ENCODE measurements around the gene ZNF503. TPM values are rescaled to one million over a fixed set of nuclear protein-coding genes. Genes with fewer than 3 reads are reported as not detected.

The ZNF503 gene
- total and polyA plus RNA-seq, 4 experiments from 2014 or later, result 0.12 TPM; not detected in 3

GRCh38 chr10:75400771-75401568, 594 bp downstream of the ZNF503 start:
- Histone ChIP-seq H3K4me1 (ENCODE audit: insufficient read depth, low read length) (peaks cover 30% of the 10 kb centered on the region), H3K9me3 (ENCODE audit: control insufficient read depth in 1 of 2, low read length in 2 of 2) (no peaks in the 10 kb centered on the region), H3K27me3 (ENCODE audit: insufficient read depth, low read length) (peaks cover 25% of the 10 kb centered on the region), H3K27ac (ENCODE audit: low read depth, low read length) (no peak overlapping the region), H3K4me3 (ENCODE audit: low read length in 2 of 2) (peak overlapping the region; percentile 36 to 66), H3K36me3 (ENCODE audit: insufficient read depth, low read length) (no peaks in the 10 kb centered on the region)
- intact Hi-C loops (cut with micrococcal nuclease), result loop anchor here (5.0 kb wide), 2 partner anchors 506 to 636 kb away; no protein-coding TSS in a partner anchor
- Mint-ChIP-seq H3K4me3 (peak overlapping the region; percentile 80 to 87 (median 84)), H3K27me3 (peaks cover 37 to 41% of the 10 kb centered on the region in 2 donors), H3K36me3 (peaks cover 0 to 3% of the 10 kb centered on the region in 2 donors), H3K27ac (no peak overlapping the region), H3K4me1 (peaks cover 10 to 34% (median 23%) of the 10 kb centered on the region in 4 donors), H3K9me3 (peaks cover 0 to 4% (median 0%) of the 10 kb centered on the region in 8 donors)
- POLR2A ChIA-PET (ENCODE audit: partially characterized antibody), result no interaction called here
- no peak for DNase-seq
- CTCF ChIA-PET (ENCODE audit: partially characterized antibody), result no interaction called here

- ChIA-PET POLR2A (ENCODE audit: partially characterized antibody) (no interaction called here), CTCF (ENCODE audit: partially characterized antibody) (no interaction called here)
- Mint-ChIP-seq H3K36me3 (peaks cover 0 to 3% of the 10 kb centered on the region in 2 donors), H3K9me3 (peaks cover 0 to 3% (median 0%) of the 10 kb centered on the region in 8 donors), H3K27ac (peak overlapping the region in 1 of 7 donors; percentile 23), H3K4me1 (peaks cover 8 to 29% (median 20%) of the 10 kb centered on the region in 4 donors), H3K4me3 (peak overlapping the region; percentile 80 to 87 (median 84)), H3K27me3 (peaks cover 35 to 36% of the 10 kb centered on the region in 2 donors)
- Histone ChIP-seq H3K4me1 (ENCODE audit: insufficient read depth, low read length) (peaks cover 30% of the 10 kb centered on the region), H3K9me3 (ENCODE audit: control insufficient read depth in 1 of 2, low read length in 2 of 2) (no peaks in the 10 kb centered on the region), H3K4me3 (ENCODE audit: low read length in 2 of 2) (peak overlapping the region; percentile 30 to 36), H3K36me3 (ENCODE audit: insufficient read depth, low read length) (no peaks in the 10 kb centered on the region), H3K27me3 (ENCODE audit: insufficient read depth, low read length) (peaks cover 21% of the 10 kb centered on the region), H3K27ac (ENCODE audit: low read depth, low read length) (no peak overlapping the region)
- intact Hi-C loops (cut with micrococcal nuclease), result loop anchor here (5.0 kb wide), 2 partner anchors 507 to 637 kb away; no protein-coding TSS in a partner anchor
- DNase-seq, result no peak
Observed at GRCh38 chr10:75400163-75400770, 1.3 kb downstream of the ZNF503 start.

- Mint-ChIP-seq H3K4me3 (peak overlapping the region in 5 of 8 donors; percentile 82 to 87 (median 83)), H3K27me3 (peaks cover 37 to 38% of the 10 kb centered on the region in 2 donors), H3K27ac (no peak overlapping the region), H3K4me1 (peaks cover 11 to 35% (median 25%) of the 10 kb centered on the region in 4 donors), H3K9me3 (peaks cover 0 to 3% (median 0%) of the 10 kb centered on the region in 8 donors), H3K36me3 (peaks cover 0 to 3% of the 10 kb centered on the region in 2 donors)
- Histone ChIP-seq H3K27me3 (ENCODE audit: insufficient read depth, low read length) (peaks cover 27% of the 10 kb centered on the region), H3K27ac (ENCODE audit: low read depth, low read length) (no peak overlapping the region), H3K4me3 (ENCODE audit: low read length in 2 of 2) (peak overlapping the region in 1 of 2 donors; percentile 30), H3K9me3 (ENCODE audit: control insufficient read depth in 1 of 2, low read length in 2 of 2) (no peaks in the 10 kb centered on the region), H3K4me1 (ENCODE audit: insufficient read depth, low read length) (peaks cover 30% of the 10 kb centered on the region), H3K36me3 (ENCODE audit: insufficient read depth, low read length) (no peaks in the 10 kb centered on the region)
- DNase-seq, result peak in 2 of 5 donors; percentile 24 to 34
- POLR2A ChIA-PET (ENCODE audit: partially characterized antibody), result no interaction called here
- intact Hi-C loops (cut with micrococcal nuclease), result loop anchor here (5.0 kb wide), 2 partner anchors 508 to 638 kb away; no protein-coding TSS in a partner anchor
- CTCF ChIA-PET (ENCODE audit: partially characterized antibody), result no interaction called here
Observed at GRCh38 chr10:75399461-75400162, 2.0 kb downstream of the ZNF503 start.

GRCh38 chr10:75398692-75399460, 2.7 kb downstream of the ZNF503 start:
- intact Hi-C loops (cut with micrococcal nuclease), result no loop called here
- Mint-ChIP-seq H3K4me3 (peak overlapping the region in 3 of 8 donors; percentile 32 to 74 (median 66)), H3K27me3 (peaks cover 40 to 42% of the 10 kb centered on the region in 2 donors), H3K9me3 (peaks cover 0 to 6% (median 0%) of the 10 kb centered on the region in 8 donors), H3K27ac (no peak overlapping the region), H3K36me3 (peaks cover 0 to 3% of the 10 kb centered on the region in 2 donors), H3K4me1 (peaks cover 8 to 34% (median 25%) of the 10 kb centered on the region in 4 donors)
- Histone ChIP-seq H3K4me3 (ENCODE audit: low read length in 2 of 2) (no peak overlapping the region), H3K27ac (ENCODE audit: low read depth, low read length) (no peak overlapping the region), H3K27me3 (ENCODE audit: insufficient read depth, low read length) (peaks cover 31% of the 10 kb centered on the region), H3K9me3 (ENCODE audit: control insufficient read depth in 1 of 2, low read length in 2 of 2) (no peaks in the 10 kb centered on the region), H3K4me1 (ENCODE audit: insufficient read depth, low read length) (peaks cover 30% of the 10 kb centered on the region), H3K36me3 (ENCODE audit: insufficient read depth, low read length) (no peaks in the 10 kb centered on the region)
- DNase-seq, result no peak
- CTCF ChIA-PET (ENCODE audit: partially characterized antibody), result no interaction called here
- POLR2A ChIA-PET (ENCODE audit: partially characterized antibody), result no interaction called here

GRCh38 chr10:75398200-75398691, 3.3 kb downstream of the ZNF503 start:
- Mint-ChIP-seq H3K4me1 (peaks cover 7 to 31% (median 21%) of the 10 kb centered on the region in 4 donors), H3K36me3 (peaks cover 0 to 3% of the 10 kb centered on the region in 2 donors), H3K4me3 (peak overlapping the region in 1 of 8 donors; percentile 52), H3K27me3 (peaks cover 36 to 45% of the 10 kb centered on the region in 2 donors), H3K9me3 (peaks cover 0 to 6% (median 0%) of the 10 kb centered on the region in 8 donors), H3K27ac (no peak overlapping the region)
- no peak overlapping the region for H3K27ac ChIP-seq (ENCODE audit: low read depth, low read length)
- intact Hi-C loops (cut with micrococcal nuclease), result no loop called here
- peaks cover 24% of the 10 kb centered on the region for H3K27me3 ChIP-seq (ENCODE audit: insufficient read depth, low read length)
- peaks cover 24% of the 10 kb centered on the region for H3K4me1 ChIP-seq (ENCODE audit: insufficient read depth, low read length)
- DNase-seq, result no peak
- H3K9me3 ChIP-seq (ENCODE audit: control insufficient read depth in 1 of 2, low read length in 2 of 2), result no peaks in the 10 kb centered on the region
- ChIA-PET CTCF (ENCODE audit: partially characterized antibody) (no interaction called here), POLR2A (ENCODE audit: partially characterized antibody) (no interaction called here)
- no peak overlapping the region for H3K4me3 ChIP-seq (ENCODE audit: low read length in 2 of 2)
- no peaks in the 10 kb centered on the region for H3K36me3 ChIP-seq (ENCODE audit: insufficient read depth, low read length)

GRCh38 chr10:75397496-75398199, 3.9 kb downstream of the ZNF503 start:
- ChIA-PET CTCF (ENCODE audit: partially characterized antibody) (no interaction called here), POLR2A (ENCODE audit: partially characterized antibody) (no interaction called here)
- H3K27ac Mint-ChIP-seq, result no peak overlapping the region
- peaks cover 0 to 1% of the 10 kb centered on the region in 2 donors for H3K36me3 Mint-ChIP-seq
- intact Hi-C loops (cut with micrococcal nuclease), result no loop called here
- Histone ChIP-seq H3K36me3 (ENCODE audit: insufficient read depth, low read length) (no peaks in the 10 kb centered on the region), H3K4me3 (ENCODE audit: low read length in 2 of 2) (no peak overlapping the region), H3K9me3 (ENCODE audit: control insufficient read depth in 1 of 2, low read length in 2 of 2) (no peaks in the 10 kb centered on the region), H3K27me3 (ENCODE audit: insufficient read depth, low read length) (peaks cover 19% of the 10 kb centered on the region), H3K4me1 (ENCODE audit: insufficient read depth, low read length) (peaks cover 18% of the 10 kb centered on the region), H3K27ac (ENCODE audit: low read depth, low read length) (no peak overlapping the region)
- peaks cover 0 to 6% (median 0%) of the 10 kb centered on the region in 8 donors for H3K9me3 Mint-ChIP-seq
- peaks cover 5 to 26% (median 17%) of the 10 kb centered on the region in 4 donors for H3K4me1 Mint-ChIP-seq
- peak overlapping the region in 1 of 8 donors; percentile 67 for H3K4me3 Mint-ChIP-seq
- no peak for DNase-seq
- peaks cover 31 to 44% of the 10 kb centered on the region in 2 donors for H3K27me3 Mint-ChIP-seq
